ENCODE measurements around the gene PRSS48. TPM values are rescaled to one million over a fixed set of nuclear protein-coding genes. Genes with fewer than 3 reads are reported as not detected.

The PRSS48 gene
- total RNA-seq, 1 donor from 2014 or later = not detected

- intact Hi-C loops (cut with DNase I) = no loop called here
- DNase-seq (ENCODE audit: missing footprints) (no peak), ATAC-seq (no peak)
Measured at GRCh38 chr4:151331276-151332042, 54.5 kb downstream of the PRSS48 start.

GRCh38 chr4:151339467-151339866 lies 62.5 kb downstream of the PRSS48 start:
- no peak for DNase-seq (ENCODE audit: missing footprints)
- ATAC-seq = no peak
- intact Hi-C loops (cut with DNase I) = no loop called here

DNA sequence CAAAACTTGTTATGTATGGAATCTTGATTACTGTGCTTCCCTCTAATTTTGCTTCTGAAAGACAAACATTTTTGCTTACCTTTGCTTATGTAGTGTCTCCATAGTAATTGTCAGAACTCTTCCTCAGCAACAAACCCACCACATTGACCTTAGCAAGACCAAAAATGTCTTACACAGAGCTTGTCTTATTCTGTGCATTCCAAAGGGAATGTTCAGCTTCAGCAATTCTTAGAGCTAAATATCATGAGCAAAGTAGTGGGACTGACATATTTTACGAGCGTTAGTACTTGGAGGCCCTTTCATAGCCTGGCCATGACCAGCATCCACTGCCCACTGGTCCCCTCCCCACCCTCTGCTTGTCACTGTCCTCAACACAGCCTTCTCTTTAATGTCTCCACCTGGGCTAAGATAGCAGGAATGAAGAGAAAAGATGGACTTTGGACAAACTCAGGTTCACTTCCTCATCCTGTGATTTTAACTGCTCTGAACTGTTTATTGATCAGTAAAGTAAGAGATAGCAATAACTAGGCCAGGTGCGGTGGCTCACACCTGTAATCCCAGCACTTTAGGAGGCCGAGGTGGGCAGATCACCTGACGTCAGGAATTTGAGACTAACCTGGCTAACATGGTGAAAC lies 63.9 kb downstream of the PRSS48 start:
- DNase-seq (ENCODE audit: missing footprints) (no peak), ATAC-seq (no peak)
- intact Hi-C loops (cut with DNase I) = no loop called here

Other genes starting within 250 kb of the PRSS48 start
- 1,086 TPM for gene RPS3A, start 177.5 kb upstream of the PRSS48 start, total RNA-seq
- 108 TPM for gene SH3D19, start 48.4 kb downstream of the PRSS48 start, total RNA-seq
- 18.5 TPM for gene FHIP1A, start 132.0 kb downstream of the PRSS48 start, total RNA-seq

All from Right ventricle myocardium inferior (tissue), 1 donor.